C4-2B (cell line): Measurements from ENCODE around the gene RHPN2.
"Not testable (repeated sequence)": the region's sequence is repeated elsewhere in the genome, so short reads cannot be mapped to it uniquely, and the experiment has no call there.

Source experiments
- H3K27ac ChIP-seq: fragments of 450-650 bp; 2 replicates; pipeline ENCODE4 v1.5.1; 2017
- ZFX ChIP-seq: fragments of 450-650 bp; IDR thresholded peaks from 2 replicates; pipeline ENCODE4 v1.6.1; 2017
- TF ChIP-seq, protein P1 (sequence below): fragments of 450-650 bp; conservative IDR thresholded peaks from 2 replicates; pipeline ENCODE4 v1.5.1; 2017; ENCODE audit warnings: mild to moderate bottlenecking

The RHPN2 gene

DNA sequence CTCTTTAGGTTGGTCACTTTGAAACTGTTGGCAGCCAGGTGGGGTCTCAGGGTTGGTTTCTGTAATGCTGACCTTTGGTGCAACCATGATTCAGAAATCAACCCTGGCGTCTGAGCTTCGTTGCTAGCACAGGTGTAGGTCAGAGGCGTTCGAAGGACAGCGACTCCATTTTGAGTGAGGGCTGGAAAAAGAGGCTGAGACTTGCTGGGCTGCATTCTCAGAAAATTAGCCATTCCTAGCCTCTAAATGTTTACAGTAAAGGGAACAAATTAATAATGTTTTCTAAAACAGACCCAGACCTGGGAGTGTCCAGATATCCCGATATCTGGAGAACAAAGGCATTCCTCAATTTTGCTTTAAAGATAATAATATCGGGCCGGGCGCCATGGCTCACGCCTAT, 29.2 kb downstream of the RHPN2 start:
- no peak for TF ChIP-seq ZFX
- TF ChIP-seq, protein P1, sequence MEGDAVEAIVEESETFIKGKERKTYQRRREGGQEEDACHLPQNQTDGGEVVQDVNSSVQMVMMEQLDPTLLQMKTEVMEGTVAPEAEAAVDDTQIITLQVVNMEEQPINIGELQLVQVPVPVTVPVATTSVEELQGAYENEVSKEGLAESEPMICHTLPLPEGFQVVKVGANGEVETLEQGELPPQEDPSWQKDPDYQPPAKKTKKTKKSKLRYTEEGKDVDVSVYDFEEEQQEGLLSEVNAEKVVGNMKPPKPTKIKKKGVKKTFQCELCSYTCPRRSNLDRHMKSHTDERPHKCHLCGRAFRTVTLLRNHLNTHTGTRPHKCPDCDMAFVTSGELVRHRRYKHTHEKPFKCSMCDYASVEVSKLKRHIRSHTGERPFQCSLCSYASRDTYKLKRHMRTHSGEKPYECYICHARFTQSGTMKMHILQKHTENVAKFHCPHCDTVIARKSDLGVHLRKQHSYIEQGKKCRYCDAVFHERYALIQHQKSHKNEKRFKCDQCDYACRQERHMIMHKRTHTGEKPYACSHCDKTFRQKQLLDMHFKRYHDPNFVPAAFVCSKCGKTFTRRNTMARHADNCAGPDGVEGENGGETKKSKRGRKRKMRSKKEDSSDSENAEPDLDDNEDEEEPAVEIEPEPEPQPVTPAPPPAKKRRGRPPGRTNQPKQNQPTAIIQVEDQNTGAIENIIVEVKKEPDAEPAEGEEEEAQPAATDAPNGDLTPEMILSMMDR, result no peak
- H3K27ac ChIP-seq, result peak overlapping the region; percentile 3; the same call in 1 of the 2 replicates

DNA sequence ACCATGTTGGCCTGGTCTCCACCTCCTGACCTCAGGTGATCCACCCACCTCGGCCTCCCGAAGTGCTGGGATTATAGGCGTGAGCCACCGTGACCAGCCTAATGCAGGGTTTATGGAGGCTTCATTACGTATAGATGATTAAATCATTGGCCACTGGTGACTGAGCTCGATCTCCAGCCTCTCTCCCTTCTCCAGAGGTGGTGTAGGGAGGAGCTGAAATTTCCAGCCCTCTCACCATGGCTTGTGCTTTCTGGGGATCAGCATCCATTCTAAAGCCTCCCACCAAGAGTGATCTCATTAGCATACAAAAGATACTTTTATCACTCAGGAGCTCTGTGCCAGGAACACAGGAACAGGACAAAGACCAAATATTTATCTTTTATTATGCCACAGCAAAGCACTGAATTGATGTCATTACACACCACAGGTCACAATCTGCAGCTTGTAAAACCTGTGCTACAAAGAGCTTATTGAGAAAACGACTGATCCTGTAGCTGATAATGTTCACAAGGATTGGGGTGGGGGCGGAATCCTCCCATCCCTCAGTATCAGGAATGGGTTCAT, 32.4 kb downstream of the RHPN2 start:
- TF ChIP-seq, protein P1, result no peak
- TF ChIP-seq ZFX, result no peak
- H3K27ac ChIP-seq, result peak overlapping the region; percentile 79

DNA sequence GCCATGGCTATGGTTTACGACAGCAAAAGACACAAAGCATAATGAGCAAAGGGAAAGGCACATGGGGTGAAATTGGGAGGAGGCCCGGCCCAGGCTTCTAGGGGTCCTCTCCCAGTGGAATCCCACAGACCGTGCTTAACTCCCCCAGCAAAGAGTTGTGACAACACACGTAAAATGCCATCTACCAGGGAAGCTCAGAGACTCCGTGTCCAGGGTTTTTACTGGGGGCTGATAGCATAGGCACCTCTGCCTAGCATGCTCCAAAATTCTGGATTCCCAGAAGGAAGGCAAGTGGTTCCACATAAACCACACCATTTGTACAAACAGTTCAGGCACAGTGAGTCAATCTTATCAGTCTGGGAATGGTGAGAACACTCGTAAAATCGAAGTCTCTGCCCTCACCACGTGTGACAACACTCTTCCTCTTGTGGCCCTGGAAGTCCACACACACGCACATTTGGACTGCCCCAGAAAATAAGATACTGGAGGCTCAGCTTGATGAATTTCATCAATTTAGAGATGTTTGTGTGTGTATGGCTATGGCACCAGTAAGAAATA, 34.9 kb downstream of the RHPN2 start:
- TF ChIP-seq ZFX, result no peak
- TF ChIP-seq, protein P1, result no peak
- H3K27ac ChIP-seq, result peak overlapping the region; percentile 59

DNA sequence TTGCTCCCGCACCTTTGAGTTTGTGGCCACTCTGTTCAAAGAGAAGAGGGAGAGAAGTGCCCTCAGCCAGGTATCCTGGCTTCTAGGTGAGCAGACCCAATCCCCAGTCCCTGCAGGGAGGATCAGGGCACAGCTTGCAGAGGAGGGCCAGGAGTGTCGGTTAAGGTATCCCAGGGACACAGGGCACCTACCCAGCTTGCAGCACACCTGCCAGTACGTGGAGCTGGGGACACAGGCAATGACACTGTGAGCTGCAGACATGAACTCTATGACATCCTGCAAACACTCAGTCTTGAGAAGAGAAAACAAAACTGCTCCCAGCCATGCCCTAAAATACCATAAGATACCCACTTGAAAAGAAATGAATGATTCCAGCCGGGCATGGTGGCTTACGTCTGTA, 38.1 kb downstream of the RHPN2 start:
- peak overlapping the region; percentile 100 for H3K27ac ChIP-seq

DNA sequence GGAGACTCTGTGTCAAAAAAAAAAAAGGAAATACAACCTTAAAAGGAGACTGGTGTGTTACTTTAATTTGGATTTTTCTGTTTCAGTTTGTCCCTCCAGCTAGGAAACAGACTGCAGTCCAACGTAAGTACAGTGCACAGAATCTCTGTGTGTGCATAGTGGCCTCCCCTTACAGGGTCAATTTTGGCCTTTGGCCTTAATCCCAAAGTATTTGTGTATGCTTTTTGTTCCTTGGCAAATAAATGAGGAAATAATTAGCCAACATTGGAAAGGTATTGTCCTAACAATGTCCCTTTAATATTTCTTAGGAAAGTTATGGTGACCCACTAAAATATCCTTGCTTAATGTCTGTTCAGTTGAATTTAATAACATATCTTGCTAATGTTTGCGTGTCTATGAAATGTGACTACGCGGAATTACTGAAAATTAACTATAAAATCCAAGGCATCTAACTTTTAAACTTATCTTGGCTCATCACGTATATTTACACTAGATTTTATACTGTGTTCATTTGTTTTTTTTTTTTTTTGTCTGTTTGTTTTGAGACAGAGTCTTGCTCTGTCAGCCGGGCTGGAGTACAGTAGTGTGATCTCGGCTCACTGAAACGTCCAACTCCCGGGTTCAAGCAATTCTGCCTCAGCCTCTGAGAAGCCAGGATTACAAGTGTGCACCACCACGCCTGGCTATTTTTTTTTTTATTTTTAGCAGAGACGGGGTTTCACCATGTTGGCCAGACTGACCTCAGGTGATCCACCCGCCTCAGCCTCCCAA, 39.0 kb downstream of the RHPN2 start:
- peak overlapping the region; percentile 100 for H3K27ac ChIP-seq

DNA sequence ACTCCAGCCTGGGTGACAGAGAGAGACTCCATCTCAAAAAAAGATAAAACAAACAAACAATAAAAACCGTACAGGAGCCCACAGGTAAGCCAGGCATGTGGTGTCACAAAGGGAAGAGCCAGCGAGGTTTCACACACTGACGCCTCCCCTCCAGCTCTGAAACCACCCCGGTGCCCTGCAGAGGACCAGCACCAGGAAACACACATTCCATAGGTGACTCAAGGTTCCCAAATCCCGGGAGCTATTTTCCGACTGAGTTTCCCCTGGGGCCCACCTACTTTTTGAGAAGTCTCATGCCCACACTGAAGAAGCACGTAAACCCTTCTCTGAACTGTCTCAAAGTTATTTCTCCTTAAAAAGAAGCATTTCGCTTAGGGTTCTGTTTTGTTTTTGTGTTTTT, 40.3 kb downstream of the RHPN2 start:
- H3K27ac ChIP-seq, result peak overlapping the region; percentile 100
- no peak for TF ChIP-seq ZFX
- TF ChIP-seq, protein P1, result no peak

DNA sequence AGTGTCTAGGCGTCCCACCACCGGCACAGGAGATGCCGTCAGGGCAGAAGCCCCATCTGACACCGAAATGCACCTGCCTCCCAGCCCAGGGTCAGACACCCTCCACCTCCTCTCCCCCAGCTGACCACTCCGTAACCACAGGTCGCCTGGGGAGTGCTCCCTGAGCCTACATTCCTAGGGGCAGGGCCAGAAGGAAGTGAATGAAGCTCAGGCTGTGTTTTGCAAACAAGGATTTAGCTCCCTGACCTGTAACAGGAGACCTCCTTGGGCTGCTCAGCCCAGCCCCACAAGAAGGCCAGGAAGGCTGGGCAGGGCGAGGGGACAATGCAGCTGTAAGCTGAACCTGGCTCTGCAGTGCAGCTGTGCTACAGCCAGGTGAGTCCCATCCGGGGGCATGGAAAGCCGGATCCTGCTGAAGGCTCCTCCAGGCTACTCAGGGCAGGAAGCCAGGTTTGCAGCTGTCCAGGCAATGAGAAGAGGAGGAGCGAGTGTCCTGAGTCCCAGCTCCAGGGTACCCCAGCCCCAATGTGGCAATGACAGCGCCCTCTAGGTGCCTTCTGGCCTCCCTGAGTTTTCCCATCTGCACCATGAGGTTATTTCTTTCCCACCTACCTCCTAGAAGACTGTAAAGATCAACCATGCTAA, 42.1 kb downstream of the RHPN2 start:
- no peak for TF ChIP-seq ZFX
- TF ChIP-seq, protein P1, result no peak
- peak overlapping the region; percentile 100 for H3K27ac ChIP-seq

DNA sequence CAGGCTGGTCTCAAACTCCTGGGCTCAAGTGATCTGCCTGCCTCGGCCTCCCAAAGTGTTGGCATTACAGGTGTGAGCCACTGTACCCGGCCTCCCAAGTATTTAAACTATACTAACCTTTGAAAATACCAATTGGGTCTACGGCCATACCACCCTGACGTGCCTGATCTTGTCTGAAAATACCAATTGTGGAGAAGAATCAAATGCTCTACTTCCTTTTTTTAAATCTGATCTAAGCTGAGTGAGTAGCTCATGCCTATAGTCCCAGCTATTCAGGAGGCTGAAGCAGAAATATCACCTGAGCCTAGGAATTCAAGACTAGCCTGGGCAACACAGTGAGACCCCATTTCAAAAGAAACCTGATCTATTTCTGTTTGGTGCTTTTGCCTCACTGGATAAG, 53.8 kb downstream of the RHPN2 start:
- H3K27ac ChIP-seq, result not testable (repeated sequence)

DNA sequence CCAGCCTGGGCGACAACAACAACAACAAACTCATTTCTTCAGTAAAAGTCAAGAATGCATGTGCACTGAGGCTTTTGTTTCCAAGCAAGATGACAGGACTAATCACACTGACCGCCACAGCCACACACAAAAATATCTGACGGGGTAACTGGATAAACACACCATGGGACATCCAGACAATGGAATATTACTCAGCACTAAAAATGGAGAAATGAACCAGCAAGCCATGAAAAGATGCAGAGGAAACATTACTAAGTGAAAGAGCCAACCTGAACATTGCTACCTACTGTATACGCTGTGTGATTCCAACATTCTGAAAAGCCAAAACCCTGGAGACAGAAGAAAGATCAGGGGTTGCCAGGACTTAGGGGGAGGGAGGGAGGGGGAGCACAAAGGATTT, 56.0 kb downstream of the RHPN2 start:
- H3K27ac ChIP-seq, result no peak overlapping the region
- TF ChIP-seq ZFX, result no peak
- TF ChIP-seq, protein P1, result no peak
